IPS-NIHi7 (cell line): Measurements from ENCODE around the gene MATN4.
A peak's percentile ranks its signal among the peaks of the same experiment; 100 is the strongest.

ENCODE experiments used
- DNase-seq: peaks from one replicate; pipeline ENCODE4 v3.0.0; 2012; ENCODE audit warnings: mixed read lengths; ENCODE audit errors: extremely low spot score

Gene MATN4

GRCh38 chr20:45315672-45316071 is 7.6 kb upstream of the MATN4 start:
- no peak for DNase-seq

DNA sequence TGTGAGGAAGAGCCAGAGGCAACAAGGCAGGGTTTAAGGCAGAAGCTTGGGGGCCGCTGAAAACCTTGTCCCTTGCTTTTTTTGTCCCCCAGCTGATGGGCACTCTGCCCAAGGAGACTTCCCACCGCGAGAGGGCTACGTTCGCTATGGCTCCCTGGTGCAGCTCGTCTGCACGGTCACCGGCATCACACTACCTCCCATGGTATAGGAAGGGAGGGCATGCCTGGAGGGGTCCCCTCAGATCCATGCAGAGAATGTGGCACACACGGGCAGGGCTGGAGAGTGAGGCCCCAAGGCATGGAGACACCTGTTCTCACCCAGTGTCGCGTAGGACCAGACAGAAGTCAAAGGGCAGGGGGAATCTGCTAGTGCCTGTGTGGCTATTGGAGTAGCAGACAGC is 5.8 kb upstream of the MATN4 start:
- DNase-seq: no peak

DNA sequence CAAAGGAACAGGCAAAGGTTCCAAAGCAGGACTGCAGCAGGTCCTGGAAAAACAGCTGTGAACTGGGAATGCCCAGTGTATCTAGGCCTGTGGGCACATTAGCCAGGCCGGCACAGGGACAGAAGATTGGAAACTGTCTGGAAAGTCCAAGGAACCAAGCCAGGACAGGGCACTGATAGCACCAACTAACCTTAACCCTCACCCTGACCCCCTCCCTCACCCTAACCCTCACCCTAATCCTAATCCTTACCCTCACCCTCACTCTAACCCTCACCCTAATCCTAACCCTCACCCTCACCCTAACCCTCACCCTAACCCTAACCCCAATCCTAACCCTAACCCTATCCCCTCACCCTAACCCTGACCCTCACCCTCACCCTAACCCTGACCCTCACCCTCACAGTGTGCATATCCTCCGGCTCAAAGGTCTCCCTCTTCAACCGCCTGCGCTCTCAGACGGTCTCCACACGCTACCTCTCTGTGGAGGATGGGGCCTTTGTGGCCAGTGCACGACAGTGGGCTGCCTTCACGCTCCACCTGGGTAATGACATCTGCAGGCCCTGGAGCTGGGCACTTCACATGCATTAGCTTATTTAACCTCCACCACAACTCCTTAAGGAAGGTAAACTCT is 5.1 kb upstream of the MATN4 start:
- DNase-seq: no peak

DNA sequence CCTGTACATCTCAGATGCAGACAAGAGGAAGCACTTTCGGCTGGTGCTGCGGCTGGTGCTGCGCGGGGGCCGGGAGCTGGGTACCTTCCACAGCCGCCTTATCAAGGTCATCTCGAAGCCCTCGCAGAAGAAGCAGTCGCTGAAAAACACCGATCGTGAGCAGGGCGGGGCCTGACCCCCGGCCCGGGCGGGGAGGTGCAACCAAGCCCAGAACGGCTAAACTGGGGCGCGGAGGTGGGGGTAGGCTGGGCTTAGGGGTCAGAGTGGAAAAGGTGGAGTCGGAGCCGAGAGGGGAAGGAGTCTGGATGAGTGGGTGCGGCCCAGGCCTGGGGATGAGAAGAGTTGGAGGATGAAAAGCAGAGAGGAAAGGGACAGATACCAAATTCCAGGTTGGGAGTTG is 4.1 kb upstream of the MATN4 start:
- DNase-seq: no peak

GRCh38 chr20:45311589-45312211 is 3.6 kb upstream of the MATN4 start:
- DNase-seq: peak; percentile 91

GRCh38 chr20:45309075-45309474 is 976 bp upstream of the MATN4 start:
- no peak for DNase-seq

DNA sequence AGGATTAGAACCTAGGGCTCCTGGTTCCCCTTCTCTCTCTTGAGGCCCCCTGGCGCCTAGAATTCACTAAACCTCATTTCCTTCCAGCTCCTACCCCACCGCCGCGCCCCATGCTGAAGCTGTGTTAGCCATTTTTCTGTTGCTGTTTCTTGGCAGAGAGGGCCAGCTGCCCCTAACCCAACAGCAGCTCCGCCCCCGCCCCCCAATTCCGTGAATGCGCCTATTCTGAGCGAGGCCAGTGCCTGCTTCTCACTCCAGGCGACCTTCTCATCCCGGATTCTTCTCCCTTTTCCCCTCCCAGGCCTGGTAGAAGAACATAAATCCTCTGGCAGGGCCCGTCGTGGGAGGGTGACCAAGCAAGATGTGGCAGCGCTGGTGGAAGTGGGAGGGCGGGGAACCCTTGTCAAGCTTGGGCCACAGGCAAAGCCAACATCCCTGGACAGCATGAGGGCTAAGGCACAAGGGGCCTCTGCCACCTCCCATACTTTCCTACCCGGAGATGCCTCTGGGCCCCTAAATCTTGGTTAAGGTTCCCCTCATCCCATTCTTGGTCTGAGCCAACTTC is 941 bp downstream of the MATN4 start:
- DNase-seq: no peak

- peak; percentile 66 for DNase-seq
Measured at GRCh38 chr20:45306431-45306982, 1.6 kb downstream of the MATN4 start, which contains the start of gene RBPJL. TSS of gene RBPJL (plus strand) at chr20:45306840. CDS start at chr20:45306923, 83 bp downstream.

- no peak for DNase-seq
Measured at GRCh38 chr20:45305262-45305661, 2.8 kb downstream of the MATN4 start.

- no peak for DNase-seq
Measured at GRCh38 chr20:45304464-45304999, 3.6 kb downstream of the MATN4 start.

GRCh38 chr20:45303586-45304463 is 4.3 kb downstream of the MATN4 start:
- DNase-seq: no peak

DNA sequence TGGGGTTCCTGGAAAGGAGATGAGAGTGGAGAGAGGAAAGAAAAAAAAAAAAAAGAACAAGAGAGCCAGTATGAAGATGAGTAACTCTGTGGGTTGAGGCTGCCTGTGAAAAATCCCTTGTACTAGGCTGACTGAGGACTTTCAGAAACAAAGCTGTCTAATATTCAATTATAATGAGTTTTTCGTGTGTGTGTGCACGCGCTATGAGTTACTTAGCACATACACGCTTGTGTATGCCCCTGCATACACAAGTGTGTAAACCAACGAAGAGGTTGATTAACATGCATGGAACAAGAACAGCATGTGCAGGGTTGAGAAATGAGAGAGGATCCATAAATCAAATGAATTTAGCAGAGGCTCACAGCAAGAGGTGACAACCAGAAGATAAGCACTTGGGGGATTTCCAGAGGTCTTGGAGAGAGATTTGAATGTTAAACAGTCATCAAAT is 6.3 kb downstream of the MATN4 start:
- DNase-seq: no peak

DNA sequence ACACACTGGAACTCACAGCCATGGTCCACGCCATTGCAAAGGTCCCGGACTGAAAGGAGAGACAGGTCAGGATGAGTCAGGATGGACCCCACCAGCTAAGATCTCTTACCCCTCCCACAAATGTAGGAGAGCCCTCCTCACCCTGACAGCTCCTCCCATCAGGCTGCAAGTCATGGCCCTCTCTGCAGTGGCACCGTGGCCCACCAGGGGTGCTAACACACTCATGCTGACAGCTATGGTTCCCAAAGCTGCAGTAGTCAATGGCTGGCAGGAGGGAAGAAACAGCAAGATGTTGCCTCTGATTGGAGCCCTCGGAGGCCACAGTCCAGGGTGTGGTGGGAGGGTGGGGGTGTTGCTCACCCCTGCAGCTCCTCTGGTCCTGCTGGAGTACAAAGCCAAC is 7.1 kb downstream of the MATN4 start:
- DNase-seq: peak; percentile 82

DNA sequence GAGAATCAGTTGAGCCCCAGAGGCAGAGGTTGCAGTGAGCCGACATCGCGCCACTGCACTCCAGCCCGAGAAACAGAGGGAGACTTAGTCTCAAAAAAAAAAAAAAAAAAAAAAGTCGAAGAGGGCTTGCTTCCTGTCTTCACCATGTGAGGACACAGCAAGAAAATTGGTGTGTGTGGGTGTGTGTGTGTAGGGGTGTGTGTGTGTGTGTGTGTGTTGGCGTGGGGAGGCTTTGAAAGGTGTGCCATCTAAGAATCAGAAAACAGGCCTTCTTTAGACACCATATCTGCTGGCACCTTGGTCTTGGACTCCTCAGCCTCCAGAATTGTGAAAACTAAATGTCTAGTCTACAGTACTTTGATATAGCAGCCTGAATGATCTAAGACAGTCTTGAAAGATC is 8.3 kb downstream of the MATN4 start:
- no peak for DNase-seq

DNA sequence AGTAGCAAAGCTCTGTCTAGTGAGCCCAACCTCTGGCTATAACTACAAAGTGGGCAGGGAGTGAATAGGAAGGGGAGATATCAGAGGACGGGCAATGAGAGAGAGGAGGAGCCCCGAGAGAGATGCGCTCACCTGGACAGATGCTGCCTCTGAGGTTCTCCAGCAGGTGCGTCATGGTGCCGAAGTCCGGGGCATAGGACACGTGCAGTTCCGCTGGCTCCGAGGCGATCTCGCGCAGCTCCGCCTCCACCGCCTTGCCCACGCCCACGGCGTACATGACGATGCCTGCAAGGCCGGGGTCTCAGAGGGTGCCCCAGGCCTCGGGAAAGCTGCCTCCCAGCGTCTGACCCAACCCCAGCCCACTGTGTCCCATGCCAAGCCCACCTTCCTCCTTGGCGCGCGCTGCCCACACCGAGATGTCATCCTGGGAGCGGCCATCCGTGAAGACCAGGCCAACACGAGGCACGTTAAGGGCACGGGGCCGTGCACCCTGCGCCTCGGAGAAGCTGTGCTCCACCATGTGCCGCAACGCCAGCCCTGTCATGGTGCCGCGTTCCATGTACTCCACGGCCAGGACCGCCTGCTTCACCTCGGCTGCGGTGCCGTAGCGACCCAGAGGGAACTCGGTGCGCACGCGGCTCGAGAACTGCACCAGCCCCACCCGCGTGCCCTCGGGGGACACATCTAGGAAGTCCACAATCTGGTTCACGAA is 10.2 kb downstream of the MATN4 start:
- DNase-seq: no peak

GRCh38 chr20:45294659-45295058 is 13.4 kb downstream of the MATN4 start:
- DNase-seq: no peak

GRCh38 chr20:45294003-45294368 is 14.1 kb downstream of the MATN4 start:
- no peak for DNase-seq

DNA sequence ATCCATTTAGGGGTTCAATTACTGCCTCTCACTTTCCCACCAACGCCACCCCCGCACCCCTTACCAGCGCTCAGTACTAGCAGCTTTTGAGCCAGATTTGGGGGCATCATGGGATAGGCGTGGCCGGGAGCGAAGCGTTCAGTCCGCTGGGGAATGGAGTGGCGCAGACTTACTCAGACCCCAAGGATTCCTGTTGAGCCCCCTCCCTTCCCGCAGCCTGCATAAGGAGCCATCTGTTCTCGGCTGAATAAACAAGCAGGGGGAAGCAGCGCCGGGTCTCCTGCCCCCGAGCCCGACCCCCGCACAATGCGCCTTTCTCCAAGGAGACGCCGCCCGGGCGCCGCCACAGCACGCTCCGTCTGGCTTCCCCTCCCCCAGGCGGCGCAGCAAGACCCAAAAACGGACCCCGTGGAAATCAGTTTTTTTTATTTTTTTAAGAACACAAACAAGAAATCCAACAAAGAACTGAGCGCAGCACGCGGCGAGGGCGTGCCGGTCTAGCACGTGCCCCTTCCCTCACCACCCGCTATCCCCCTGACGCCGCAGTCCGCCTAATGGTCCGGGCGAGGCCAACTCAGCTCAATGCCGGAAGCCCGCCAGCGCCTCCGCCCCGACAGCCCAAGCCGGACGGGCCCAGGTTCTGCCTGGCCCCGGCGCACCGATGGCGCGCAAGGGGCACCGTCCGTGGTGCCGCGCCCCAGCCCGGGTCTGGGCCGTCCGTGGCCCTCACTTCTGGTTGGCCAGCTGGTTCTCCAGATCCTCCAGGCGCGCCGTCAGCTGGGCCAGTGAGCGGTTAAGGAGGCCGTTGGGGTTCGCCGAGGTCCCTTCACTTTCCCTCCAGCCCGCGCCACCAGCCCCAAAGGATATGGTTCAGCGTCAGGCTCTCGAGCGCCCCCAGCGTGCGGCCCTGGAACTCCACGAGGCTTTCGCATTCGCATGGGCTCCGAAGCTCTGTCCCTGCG is 14.8 kb downstream of the MATN4 start:
- peak; percentile 90 for DNase-seq

DNA sequence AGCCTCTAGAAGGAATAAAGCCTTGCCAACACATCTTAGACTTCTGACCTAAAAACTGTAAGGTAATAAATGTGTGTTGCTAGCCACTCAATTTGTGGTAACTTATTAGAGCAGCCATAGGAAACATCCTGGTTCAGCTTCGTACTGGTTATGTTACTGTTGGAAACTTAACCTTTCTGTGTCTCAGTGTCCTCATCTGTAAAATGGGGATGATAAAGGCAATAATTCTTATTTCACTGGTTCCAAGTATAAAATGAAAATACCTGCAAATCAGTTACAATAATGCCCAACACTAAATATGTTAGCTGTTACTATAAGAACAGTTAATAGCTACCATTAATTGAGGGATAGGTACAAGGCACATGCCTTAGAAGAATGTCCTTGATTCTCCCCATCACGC is 15.8 kb downstream of the MATN4 start:
- DNase-seq: no peak

DNA sequence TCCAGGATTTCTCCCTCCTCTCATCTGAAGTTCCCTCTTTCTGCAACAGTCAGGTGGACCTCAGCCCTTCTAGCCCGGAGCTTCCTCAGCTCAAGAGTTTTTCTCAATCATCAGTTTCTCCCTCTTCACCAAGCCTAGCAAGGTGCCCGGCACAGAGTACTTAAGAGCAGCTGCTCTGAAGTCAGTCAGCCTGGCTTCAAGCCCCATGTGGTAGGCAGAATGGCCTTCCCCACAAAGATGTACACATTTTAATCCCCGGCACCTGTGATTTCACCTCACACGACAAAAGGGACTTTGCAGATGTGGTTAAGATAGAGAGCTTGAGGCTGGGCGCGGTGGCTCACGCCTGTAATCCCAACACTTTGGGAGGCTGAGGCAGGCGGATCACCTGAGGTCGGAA is 16.6 kb downstream of the MATN4 start:
- no peak for DNase-seq
